HEK293 (cell line): ENCODE measurements around the gene TMX2.

Source experiments
- CTCF ChIA-PET: fragments of 350-600 bp; formaldehyde crosslinking; extraction: SDS; loops from one replicate; lab custom pipeline; 2021; ENCODE audit warnings: antibody characterized with exemption; lab: Yijun Ruan, JAX
- POLR2A ChIA-PET: fragments of 300-600 bp; formaldehyde crosslinking; extraction: SDS; loops from one replicate; lab custom pipeline; 2020; ENCODE audit warnings: antibody characterized with exemption, inconsistent platforms; lab: Yijun Ruan, JAX
- H3K27ac ChIP-seq: fragments of 200-500 bp; sonication (Bioruptor generic); 2 replicates; pipeline ENCODE4 v1.5.1; 2014; ENCODE audit warnings: low read depth, low read length, control low read depth, inconsistent platforms; ENCODE audit errors: extremely low read depth
- H3K36me3 ChIP-seq, 2 experiments: fragments of 200-500 bp in 1 of 2; sonication (Bioruptor generic) in 1 of 2; 1 replicate in 1 of 2; 2 replicates in 1 of 2; pipeline ENCODE4 v1.5.1; 2014 to 2017; ENCODE audit warnings: inconsistent platforms in 2 of 2, low read length in 2 of 2; ENCODE audit not compliant: control insufficient read depth in 2 of 2, insufficient read depth in 1 of 2
- H3K4me1 ChIP-seq: fragments of 200-500 bp; sonication (Bioruptor generic); 2 replicates; pipeline ENCODE4 v1.5.1; 2014; ENCODE audit warnings: mild to moderate bottlenecking, low read length, inconsistent platforms; ENCODE audit not compliant: control insufficient read depth, insufficient read depth
- H3K4me3 ChIP-seq: 2 replicates; pipeline ENCODE4 v1.5.1; 2011; ENCODE audit warnings: low read depth, mild to moderate bottlenecking, control low read depth, low read length, moderate library complexity
- H3K9me3 ChIP-seq: fragments of 200-500 bp; sonication (Bioruptor generic); 2 replicates; pipeline ENCODE4 v1.5.1; 2014; ENCODE audit warnings: low read depth, low read length, inconsistent platforms; ENCODE audit not compliant: control insufficient read depth, insufficient read depth
- AEBP2 ChIP-seq: fragments of 450-650 bp; formaldehyde crosslinking; IDR thresholded peaks from 2 replicates; pipeline ENCODE4 v1.5.1; 2016; ENCODE audit warnings: missing biosample characterization, missing genetic modification characterization, borderline replicate concordance
- ATF2 ChIP-seq: fragments of 450-650 bp; formaldehyde crosslinking; IDR thresholded peaks from 2 replicates; pipeline ENCODE4 v1.5.1; 2016; ENCODE audit warnings: missing biosample characterization, missing genetic modification characterization, low read depth
- IKZF3 ChIP-seq: fragments of 450-650 bp; IDR thresholded peaks from 2 replicates; pipeline ENCODE4 v1.5.0; 2018; ENCODE audit warnings: missing biosample characterization, mild to moderate bottlenecking, missing genetic modification characterization, moderate library complexity
- KLF1 ChIP-seq: fragments of 450-650 bp; formaldehyde crosslinking; IDR thresholded peaks from 2 replicates; pipeline ENCODE4 v1.5.1; 2016; ENCODE audit warnings: missing biosample characterization, missing genetic modification characterization
- KLF7 ChIP-seq: fragments of 450-650 bp; formaldehyde crosslinking; IDR thresholded peaks from 2 replicates; pipeline ENCODE4 v1.5.1; 2016; ENCODE audit warnings: missing biosample characterization, missing genetic modification characterization, borderline replicate concordance
- PATZ1 ChIP-seq: fragments of 450-650 bp; formaldehyde crosslinking; IDR thresholded peaks from 2 replicates; pipeline ENCODE4 v1.5.1; 2016; ENCODE audit warnings: missing biosample characterization, missing genetic modification characterization
- PRDM10 ChIP-seq: fragments of 450-650 bp; formaldehyde crosslinking; IDR thresholded peaks from 2 replicates; pipeline ENCODE4 v1.5.1; 2016; ENCODE audit warnings: missing biosample characterization, missing genetic modification characterization
- SETDB1 ChIP-seq: IDR thresholded peaks from one replicate; pipeline ENCODE4 v1.6.1; 2017; ENCODE audit warnings: mild to moderate bottlenecking, low read length, moderate library complexity, mixed read lengths; ENCODE audit not compliant: insufficient read length
- SP2 ChIP-seq: fragments of 450-650 bp; formaldehyde crosslinking; IDR thresholded peaks from 2 replicates; pipeline ENCODE4 v1.5.1; 2016; ENCODE audit warnings: missing biosample characterization, missing genetic modification characterization
- TRIM28 ChIP-seq: IDR thresholded peaks from 2 replicates; pipeline ENCODE4 v1.6.1; 2011; ENCODE audit warnings: low read length, control low read depth, borderline replicate concordance
- ZBTB48 ChIP-seq: fragments of 450-650 bp; formaldehyde crosslinking; IDR thresholded peaks from 2 replicates; pipeline ENCODE4 v1.5.1; 2016; ENCODE audit warnings: missing biosample characterization, missing genetic modification characterization
- ZFP3 ChIP-seq: fragments of 450-650 bp; formaldehyde crosslinking; IDR thresholded peaks from 2 replicates; pipeline ENCODE4 v1.5.1; 2016; ENCODE audit warnings: low read depth, missing biosample characterization, missing genetic modification characterization
- ZFP37 ChIP-seq: fragments of 450-650 bp; formaldehyde crosslinking; IDR thresholded peaks from 2 replicates; pipeline ENCODE4 v1.5.1; 2016; ENCODE audit warnings: missing biosample characterization, missing genetic modification characterization
- ZFP41 ChIP-seq: fragments of 450-650 bp; formaldehyde crosslinking; IDR thresholded peaks from 2 replicates; pipeline ENCODE4 v1.5.1; 2016; ENCODE audit warnings: missing biosample characterization, missing genetic modification characterization, borderline replicate concordance
- ZNF10 ChIP-seq: fragments of 450-650 bp; formaldehyde crosslinking; IDR thresholded peaks from 2 replicates; pipeline ENCODE4 v1.5.1; 2017; ENCODE audit warnings: missing biosample characterization, missing genetic modification characterization
- ZNF146 ChIP-seq: fragments of 450-650 bp; formaldehyde crosslinking; IDR thresholded peaks from 2 replicates; pipeline ENCODE4 v1.5.1; 2016; ENCODE audit warnings: missing biosample characterization, missing genetic modification characterization
- ZNF324 ChIP-seq: fragments of 450-650 bp; formaldehyde crosslinking; IDR thresholded peaks from 2 replicates; pipeline ENCODE4 v1.5.1; 2016; ENCODE audit warnings: missing biosample characterization, missing genetic modification characterization
- ZNF394 ChIP-seq: fragments of 450-650 bp; formaldehyde crosslinking; IDR thresholded peaks from 2 replicates; pipeline ENCODE4 v1.5.1; 2016; ENCODE audit warnings: missing biosample characterization, missing genetic modification characterization, mild to moderate bottlenecking, moderate library complexity, borderline replicate concordance
- ZNF426 ChIP-seq: fragments of 450-650 bp; formaldehyde crosslinking; IDR thresholded peaks from 2 replicates; pipeline ENCODE4 v1.5.1; 2017; ENCODE audit warnings: missing biosample characterization, missing genetic modification characterization, mild to moderate bottlenecking, inconsistent platforms, moderate library complexity
- ZNF514 ChIP-seq: fragments of 450-650 bp; formaldehyde crosslinking; IDR thresholded peaks from 2 replicates; pipeline ENCODE4 v1.5.1; 2016; ENCODE audit warnings: missing biosample characterization, missing genetic modification characterization
- ZNF639 ChIP-seq: fragments of 450-650 bp; formaldehyde crosslinking; IDR thresholded peaks from 2 replicates; pipeline ENCODE4 v1.5.1; 2016; ENCODE audit warnings: missing biosample characterization, missing genetic modification characterization
- ZNF677 ChIP-seq: fragments of 450-650 bp; IDR thresholded peaks from 2 replicates; pipeline ENCODE4 v1.5.0; 2018; ENCODE audit warnings: missing biosample characterization, mild to moderate bottlenecking, missing genetic modification characterization, moderate library complexity
- ZNF707 ChIP-seq: fragments of 450-650 bp; formaldehyde crosslinking; IDR thresholded peaks from 2 replicates; pipeline ENCODE4 v1.5.1; 2016; ENCODE audit warnings: missing biosample characterization, missing genetic modification characterization

The TMX2 gene

GRCh38 chr11:57777969-57778317 lies 65.5 kb downstream of the TMX2 start:
- ChIA-PET CTCF (interaction anchor here (1.4 kb wide), 1 partner anchor 23 kb away, joined by 14 read pairs; no protein-coding TSS in a partner anchor), POLR2A (interaction anchor here (0.8 to 2.1 kb wide), 10 partner anchors 11 to 137 kb away, joined by 3 to 50 read pairs (median 6); partner anchors contain the start of genes BTBD18, CTNND1, MED19 and SELENOH)
- H3K4me3 ChIP-seq = no peak overlapping the region; the same call in 1 of the 2 replicates
- TF ChIP-seq ZNF639 (no peak), ZNF707 (tag by site-specific recombination) (no peak), ZNF10 (tag by site-specific recombination) (peak; percentile 95), KLF1 (tag by site-specific recombination) (peak; percentile 30; the same call in 1 of the 2 replicates), KLF7 (tag by site-specific recombination) (no peak), ZFP3 (tag by site-specific recombination) (no peak), PRDM10 (tag by site-specific recombination) (no peak), ZNF324 (tag by site-specific recombination) (no peak)
- H3K4me1 ChIP-seq = peaks cover 12% of the 10 kb centered on the region; the same call in 1 of the 2 replicates
- H3K36me3 ChIP-seq = no peaks in the 10 kb centered on the region
- peak overlapping the region; percentile 50 for H3K27ac ChIP-seq
- no peaks in the 10 kb centered on the region for H3K9me3 ChIP-seq

- ChIA-PET CTCF (interaction anchor here (0.7 to 1.4 kb wide), 6 partner anchors 13 to 542 kb away, joined by 3 to 14 read pairs (median 4); partner anchors contain the start of genes BTBD18 and CTNND1), POLR2A (interaction anchor here (0.8 to 2.1 kb wide), 10 partner anchors 10 to 138 kb away, joined by 3 to 50 read pairs (median 6); partner anchors contain the start of genes BTBD18, CTNND1, MED19 and SELENOH)
- H3K9me3 ChIP-seq = no peaks in the 10 kb centered on the region
- peaks cover 12% of the 10 kb centered on the region; the same call in 1 of the 2 replicates for H3K4me1 ChIP-seq
- H3K4me3 ChIP-seq = peak overlapping the region; percentile 18
- no peaks in the 10 kb centered on the region for H3K36me3 ChIP-seq
- H3K27ac ChIP-seq = peak overlapping the region; percentile 50
- TF ChIP-seq ZFP41 (tag by site-specific recombination) = no peak
- peak; percentile 65; the same call in 1 of the 2 replicates for TF ChIP-seq TRIM28
- TF ChIP-seq PATZ1 (tag by site-specific recombination) = peak; percentile 74
- no peak for TF ChIP-seq ZNF426
- TF ChIP-seq ZNF324 (tag by site-specific recombination) = no peak
- TF ChIP-seq AEBP2 (tag by site-specific recombination) = no peak
- no peak for TF ChIP-seq ATF2 (tag by site-specific recombination)
- TF ChIP-seq ZFP37 (tag by site-specific recombination) = no peak
- no peak for TF ChIP-seq ZNF677 (tag by site-specific recombination)
- peak; percentile 49 for TF ChIP-seq SP2 (tag by site-specific recombination)
- TF ChIP-seq ZBTB48 (tag by site-specific recombination) = no peak
- peak; percentile 39; the same call in 1 of the 2 replicates for TF ChIP-seq IKZF3
- TF ChIP-seq ZNF514 (tag by site-specific recombination) = no peak
- TF ChIP-seq ZNF394 (tag by site-specific recombination) = peak; percentile 45; the same call in 1 of the 2 replicates
- no peak for TF ChIP-seq SETDB1
- no peak for TF ChIP-seq ZNF146 (tag by site-specific recombination)
These were observed 66.1 kb downstream of the TMX2 start for GRCh38 chr11:57778318-57779037.
